ENCODE data around the gene TAC3.
A peak's percentile ranks its signal among the peaks of the same experiment; 100 is the strongest.
"Not testable (repeated sequence)": the region's sequence is repeated elsewhere in the genome, so short reads cannot be mapped to it uniquely, and the experiment has no call there.

The TAC3 gene

GRCh38 chr12:56988207-56988739 is 28.1 kb downstream of the TAC3 start:
- no peak for TF ChIP-seq CTCF (IDR thresholded peaks at IDR 0.05; ENCODE audit: extremely low read depth, missing control alignments)
- no peak for DNase-seq (ENCODE audit: low spot score)

DNA sequence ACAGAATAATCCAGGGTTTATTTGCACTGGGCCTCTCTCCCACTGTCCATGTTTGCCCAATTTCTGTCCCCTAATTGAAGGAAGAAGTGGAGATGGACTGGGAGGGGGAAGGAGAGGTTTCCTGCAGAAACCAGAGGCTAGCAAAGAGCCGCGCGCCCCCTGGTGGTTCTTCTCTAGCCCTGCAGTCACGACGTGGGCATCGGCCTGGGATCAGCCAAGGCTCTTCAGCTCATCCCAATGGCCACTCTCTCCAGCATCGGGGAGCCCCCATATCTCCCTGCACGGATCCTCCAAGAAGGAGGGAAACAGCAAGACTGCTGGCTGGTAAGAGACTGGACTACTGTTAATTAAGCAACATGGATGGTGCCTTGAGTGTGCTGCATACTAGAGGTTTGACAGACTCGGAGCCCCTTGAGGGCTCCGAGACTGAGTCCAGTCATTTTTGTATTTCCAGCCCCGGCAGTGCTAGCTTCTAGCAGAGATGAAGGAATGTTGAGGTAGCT is 28.7 kb downstream of the TAC3 start:
- TF ChIP-seq CTCF (IDR thresholded peaks at IDR 0.05; ENCODE audit: extremely low read depth, missing control alignments): peak; percentile 93
- DNase-seq (ENCODE audit: low spot score): peak; percentile 80

GRCh38 chr12:56987011-56987410 is 29.3 kb downstream of the TAC3 start:
- TF ChIP-seq CTCF (IDR thresholded peaks at IDR 0.05; ENCODE audit: extremely low read depth, missing control alignments): no peak
- no peak for DNase-seq (ENCODE audit: low spot score)

DNA sequence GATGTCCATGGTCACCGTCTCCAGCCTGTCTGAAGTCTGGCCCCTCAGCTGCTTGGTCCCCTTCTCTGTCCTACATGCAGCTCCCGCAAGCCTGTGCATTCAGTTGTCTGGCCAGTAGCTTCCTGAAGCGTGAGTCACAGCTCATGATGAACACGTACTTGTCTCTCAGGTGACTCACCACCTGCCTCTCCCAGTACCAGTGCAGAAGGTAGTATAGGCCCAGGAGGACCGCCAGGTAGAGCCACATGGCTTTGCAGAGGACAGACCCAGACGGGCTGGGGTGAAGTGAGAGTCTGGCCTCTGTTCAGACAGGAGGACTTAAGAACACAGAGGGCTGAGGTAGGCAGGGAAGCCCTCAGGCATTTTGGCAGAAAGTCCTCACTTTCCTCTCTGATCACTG is 30.6 kb downstream of the TAC3 start:
- not testable (repeated sequence) for DNase-seq (ENCODE audit: low spot score)

- no peak for TF ChIP-seq CTCF (IDR thresholded peaks at IDR 0.05; ENCODE audit: extremely low read depth, missing control alignments)
- DNase-seq (ENCODE audit: low spot score): no peak
Measured at GRCh38 chr12:56983386-56983785, 32.9 kb downstream of the TAC3 start.

- DNase-seq (ENCODE audit: low spot score): not testable (repeated sequence)
Measured at GRCh38 chr12:56982578-56983236, 33.6 kb downstream of the TAC3 start.

DNA sequence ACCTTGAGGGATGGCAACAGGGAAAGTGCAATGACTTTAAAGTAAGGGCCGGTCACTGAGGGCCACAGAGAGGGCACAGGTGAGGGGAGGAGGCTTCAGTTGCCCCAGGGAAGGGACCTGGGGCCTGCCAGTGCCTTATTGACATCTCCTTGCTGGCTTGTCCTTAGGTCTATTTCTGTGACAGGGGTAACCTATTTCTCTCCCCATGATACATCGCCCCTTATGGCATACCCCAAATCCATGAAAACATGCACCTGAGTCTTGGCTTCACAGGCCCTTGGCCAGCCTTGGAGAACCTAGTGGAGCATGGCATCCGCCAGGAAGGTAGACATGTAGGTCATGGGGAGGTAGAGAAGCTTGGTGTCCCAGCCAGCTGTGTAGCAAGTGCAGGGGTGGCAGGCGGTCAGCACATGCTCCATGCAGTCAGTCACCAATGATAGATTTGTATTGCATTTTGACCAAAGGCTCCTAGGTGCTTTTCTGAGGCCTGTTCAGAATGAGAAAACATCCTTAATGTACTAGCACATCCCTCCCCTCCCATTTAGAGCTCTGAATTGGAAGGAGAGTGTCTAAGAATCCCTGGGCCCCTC is 35.3 kb downstream of the TAC3 start:
- no peak for TF ChIP-seq CTCF (IDR thresholded peaks at IDR 0.05; ENCODE audit: extremely low read depth, missing control alignments)
- no peak for DNase-seq (ENCODE audit: low spot score)

- TF ChIP-seq CTCF (IDR thresholded peaks at IDR 0.05; ENCODE audit: extremely low read depth, missing control alignments): no peak
- DNase-seq (ENCODE audit: low spot score): no peak
Measured at GRCh38 chr12:56980268-56980667, 36.1 kb downstream of the TAC3 start.

Measured in GM20000 (cell line).